Thymus (tissue), 11 donors: Measurements from ENCODE around the gene GNAI3. TPM values are rescaled to one million over a fixed set of nuclear protein-coding genes. Genes with fewer than 3 reads are reported as not detected.

Experiments used
- DNase-seq, 9 donors: peaks; one replicate each; pipeline ENCODE4 v3.0.0-alpha.2; 2013; ENCODE audit warnings: low spot score in 9 of 9, low read depth in 6 of 9, missing footprints in 1 of 9
- H3K27ac ChIP-seq, 2 donors: one replicate each; pipeline ENCODE4 v1.5.1; 2013; ENCODE audit warnings: control low read depth in 1 of 2, low read depth in 1 of 2, low read length in 1 of 2, mild to moderate bottlenecking in 1 of 2, moderate library complexity in 1 of 2
- H3K27me3 ChIP-seq, 2 donors: one replicate each; pipeline ENCODE4 v1.5.1; 2013; ENCODE audit warnings: low read length in 1 of 2; ENCODE audit not compliant: control insufficient read depth in 2 of 2, insufficient read depth in 1 of 2
- H3K36me3 ChIP-seq, 2 donors: one replicate each; pipeline ENCODE4 v1.5.1; 2013; ENCODE audit warnings: low read length in 1 of 2, mild to moderate bottlenecking in 1 of 2, moderate library complexity in 1 of 2; ENCODE audit not compliant: control insufficient read depth in 2 of 2, insufficient read depth in 2 of 2
- H3K4me1 ChIP-seq, 2 donors: one replicate each; pipeline ENCODE4 v1.5.1; 2013; ENCODE audit warnings: low read length in 2 of 2; ENCODE audit not compliant: control insufficient read depth in 2 of 2, insufficient read depth in 2 of 2
- H3K4me3 ChIP-seq, 2 donors: one replicate each; pipeline ENCODE4 v1.5.1; 2013; ENCODE audit warnings: low read length in 2 of 2, control low read depth in 1 of 2, mild to moderate bottlenecking in 1 of 2
- H3K9me3 ChIP-seq, 2 donors: one replicate each; pipeline ENCODE4 v1.5.1; 2013; ENCODE audit warnings: low read length in 1 of 2, mild to moderate bottlenecking in 1 of 2; ENCODE audit not compliant: control insufficient read depth in 2 of 2, insufficient read depth in 1 of 2
- WGBS: extraction: QIAGEN DNeasy Blood & Tissue Kit; methylation state at CpG from one replicate; pipeline ENCODE4 v1.1.7; 2013; 5-methylcytosine and 5-hydroxymethylcytosine counted together
- polyA plus RNA-seq: library from polyadenylated mRNA; stranded (reverse); fragments of 200-250 nt; gene quantifications from one replicate; pipeline ENCODE4 v1.2.3, GENCODE V29; 2013
- total RNA-seq: library from RNA; stranded (reverse); fragments of 120-200 nt; gene quantifications from one replicate; pipeline ENCODE4 v1.2.4, GENCODE V29; 2013
- donor health status: healthy.

The GNAI3 gene
- total and polyA plus RNA-seq, 2 donors: 4.7 to 7.7 TPM

GRCh38 chr1:109641861-109642260, 93.4 kb downstream of the GNAI3 start:
- H3K27ac ChIP-seq: no peak overlapping the region
- DNase-seq: no peak
- no peaks in the 10 kb centered on the region for H3K9me3 ChIP-seq
- WGBS: 95% methylated on average over 2 of the region's 2 CpGs
- H3K4me1 ChIP-seq: peaks cover 2 to 12% of the 10 kb centered on the region in 2 donors
- no peak overlapping the region for H3K4me3 ChIP-seq
- no peaks in the 10 kb centered on the region for H3K36me3 ChIP-seq
- no peaks in the 10 kb centered on the region for H3K27me3 ChIP-seq

GRCh38 chr1:109642626-109643025, 94.2 kb downstream of the GNAI3 start:
- WGBS: 87% methylated on average over 3 of the region's 3 CpGs
- no peak overlapping the region for H3K4me3 ChIP-seq

GRCh38 chr1:109643385-109644230, 95.2 kb downstream of the GNAI3 start:
- H3K36me3 ChIP-seq: no peaks in the 10 kb centered on the region
- peak in 4 of 9 donors; percentile 71 to 87 (median 79) for DNase-seq
- H3K9me3 ChIP-seq: no peaks in the 10 kb centered on the region
- WGBS: 46% methylated on average over 32 of the region's 32 CpGs
- no peak overlapping the region for H3K27ac ChIP-seq
- H3K4me3 ChIP-seq: no peak overlapping the region
- H3K4me1 ChIP-seq: peaks cover 2 to 12% of the 10 kb centered on the region in 2 donors
- H3K27me3 ChIP-seq: no peaks in the 10 kb centered on the region

More at GRCh38 chr1:109642626-109643025, 94.2 kb downstream of the GNAI3 start:
- no peak for DNase-seq
- Histone ChIP-seq H3K27me3 (no peaks in the 10 kb centered on the region), H3K36me3 (no peaks in the 10 kb centered on the region), H3K27ac (no peak overlapping the region), H3K4me1 (peaks cover 2 to 12% of the 10 kb centered on the region in 2 donors), H3K9me3 (no peaks in the 10 kb centered on the region)

GRCh38 chr1:109644670-109645069, 96.3 kb downstream of the GNAI3 start:
- H3K27ac ChIP-seq: no peak overlapping the region
- 85% methylated on average over 10 of the region's 10 CpGs for WGBS
- no peaks in the 10 kb centered on the region for H3K9me3 ChIP-seq
- H3K27me3 ChIP-seq: no peaks in the 10 kb centered on the region
- peaks cover 2 to 12% of the 10 kb centered on the region in 2 donors for H3K4me1 ChIP-seq
- DNase-seq: no peak
- H3K36me3 ChIP-seq: no peaks in the 10 kb centered on the region
- H3K4me3 ChIP-seq: no peak overlapping the region

GRCh38 chr1:109649491-109649914, 101.1 kb downstream of the GNAI3 start:
- H3K4me1 ChIP-seq: no peaks in the 10 kb centered on the region
- H3K4me3 ChIP-seq: no peak overlapping the region
- peaks cover 0 to 2% of the 10 kb centered on the region in 2 donors for H3K9me3 ChIP-seq
- no peak overlapping the region for H3K27ac ChIP-seq
- no peak for DNase-seq
- H3K36me3 ChIP-seq: no peaks in the 10 kb centered on the region
- WGBS: 81% methylated on average over 4 of the region's 4 CpGs
- H3K27me3 ChIP-seq: peaks cover 0 to 2% of the 10 kb centered on the region in 2 donors

GRCh38 chr1:109650609-109651008, 102.2 kb downstream of the GNAI3 start:
- H3K9me3 ChIP-seq: peaks cover 0 to 3% of the 10 kb centered on the region in 2 donors
- DNase-seq: no peak
- no peak overlapping the region for H3K4me3 ChIP-seq
- no peak overlapping the region for H3K27ac ChIP-seq
- H3K4me1 ChIP-seq: peaks cover 3 to 5% of the 10 kb centered on the region in 2 donors
- 95% methylated on average over 3 of the region's 3 CpGs for WGBS
- no peaks in the 10 kb centered on the region for H3K36me3 ChIP-seq
- peaks cover 0 to 10% of the 10 kb centered on the region in 2 donors for H3K27me3 ChIP-seq

- Histone ChIP-seq H3K36me3 (no peaks in the 10 kb centered on the region), H3K4me3 (no peak overlapping the region), H3K9me3 (peaks cover 0 to 3% of the 10 kb centered on the region in 2 donors), H3K27ac (no peak overlapping the region), H3K4me1 (peaks cover 3 to 12% of the 10 kb centered on the region in 2 donors), H3K27me3 (peaks cover 0 to 21% of the 10 kb centered on the region in 2 donors)
- DNase-seq: no peak
- 70% methylated on average over 2 of the region's 2 CpGs for WGBS
Measured at GRCh38 chr1:109652402-109652801, 104.0 kb downstream of the GNAI3 start.

GRCh38 chr1:109653306-109653705, 104.9 kb downstream of the GNAI3 start:
- Histone ChIP-seq H3K4me1 (peaks cover 3 to 12% of the 10 kb centered on the region in 2 donors), H3K4me3 (no peak overlapping the region), H3K36me3 (no peaks in the 10 kb centered on the region), H3K27ac (no peak overlapping the region), H3K27me3 (peaks cover 0 to 21% of the 10 kb centered on the region in 2 donors), H3K9me3 (peaks cover 0 to 3% of the 10 kb centered on the region in 2 donors)
- no peak for DNase-seq
- 90% methylated on average over 2 of the region's 2 CpGs for WGBS

GRCh38 chr1:109654519-109654918, 106.1 kb downstream of the GNAI3 start:
- no peak overlapping the region for H3K27ac ChIP-seq
- H3K36me3 ChIP-seq: no peaks in the 10 kb centered on the region
- H3K4me1 ChIP-seq: peaks cover 3 to 16% of the 10 kb centered on the region in 2 donors
- peaks cover 0 to 21% of the 10 kb centered on the region in 2 donors for H3K27me3 ChIP-seq
- DNase-seq: no peak
- H3K4me3 ChIP-seq: no peak overlapping the region
- H3K9me3 ChIP-seq: peaks cover 0 to 3% of the 10 kb centered on the region in 2 donors
- WGBS: 97% methylated on average over 12 of the region's 12 CpGs
